Trophoblast cell (in vitro differentiated cells and primary cell): Measurements from ENCODE around the gene GSG1.

ENCODE experiments used
- DNase-seq, 2 donors: peaks; one replicate each; pipeline ENCODE4 v3.0.0-alpha.2; 2016
- H2AFZ ChIP-seq: 2 replicates; pipeline ENCODE4 v1.6.1; 2013; ENCODE audit warnings: low read length, moderate library complexity, mild to moderate bottlenecking; ENCODE audit not compliant: insufficient read depth, poor library complexity
- H2AK5ac ChIP-seq: 2 replicates; pipeline ENCODE4 v1.6.1; 2013; ENCODE audit warnings: mild to moderate bottlenecking, low read length
- H2BK120ac ChIP-seq: 2 replicates; pipeline ENCODE4 v1.6.1; 2013; ENCODE audit warnings: low read length, mild to moderate bottlenecking, moderate library complexity; ENCODE audit not compliant: insufficient read depth, poor library complexity
- H2BK12ac ChIP-seq: 2 replicates; pipeline ENCODE4 v1.6.1; 2013; ENCODE audit warnings: mild to moderate bottlenecking, low read length, moderate library complexity
- H2BK5ac ChIP-seq: 2 replicates; pipeline ENCODE4 v1.6.1; 2013; ENCODE audit warnings: low read length, low read depth, moderate library complexity, mild to moderate bottlenecking; ENCODE audit not compliant: poor library complexity
- H3K14ac ChIP-seq: 2 replicates; pipeline ENCODE4 v1.6.1; 2013; ENCODE audit warnings: mild to moderate bottlenecking, low read length
- H3K18ac ChIP-seq: 2 replicates; pipeline ENCODE4 v1.6.1; 2013; ENCODE audit warnings: mild to moderate bottlenecking, low read length
- H3K23ac ChIP-seq: 2 replicates; pipeline ENCODE4 v1.6.1; 2013; ENCODE audit warnings: low read length
- H3K27ac ChIP-seq: 2 replicates; pipeline ENCODE4 v1.5.1; 2013; ENCODE audit warnings: low read depth, mild to moderate bottlenecking, inconsistent platforms, low read length, moderate library complexity
- H3K27me3 ChIP-seq: 2 replicates; pipeline ENCODE4 v1.6.1; 2013; ENCODE audit warnings: inconsistent platforms, mild to moderate bottlenecking, low read length, moderate library complexity; ENCODE audit not compliant: insufficient read depth
- H3K36me3 ChIP-seq, 2 experiments: 1 replicate in 1 of 2; 2 replicates in 1 of 2; pipeline ENCODE4 v1.6.1; 2013; ENCODE audit warnings: low read length in 2 of 2, mild to moderate bottlenecking in 2 of 2, moderate library complexity in 1 of 2; ENCODE audit not compliant: insufficient read depth in 2 of 2, control insufficient read depth in 1 of 2
- H3K4ac ChIP-seq: 2 replicates; pipeline ENCODE4 v1.6.1; 2013; ENCODE audit warnings: low read depth, mild to moderate bottlenecking, low read length, moderate library complexity
- H3K4me1 ChIP-seq, 2 experiments: 1 replicate in 1 of 2; 2 replicates in 1 of 2; pipeline ENCODE4 v1.6.1; 2013; ENCODE audit warnings: low read length in 2 of 2, mild to moderate bottlenecking in 2 of 2, moderate library complexity in 1 of 2; ENCODE audit not compliant: insufficient read depth in 2 of 2, control insufficient read depth in 1 of 2
- H3K4me2 ChIP-seq: 2 replicates; pipeline ENCODE4 v1.6.1; 2013; ENCODE audit warnings: inconsistent platforms, mild to moderate bottlenecking, low read length, moderate library complexity
- H3K4me3 ChIP-seq: 2 replicates; pipeline ENCODE4 v1.5.1; 2013; ENCODE audit warnings: mild to moderate bottlenecking, low read depth, low read length, inconsistent platforms
- H3K79me1 ChIP-seq: one replicate; pipeline ENCODE4 v1.6.1; 2013; ENCODE audit warnings: low read length
- H3K79me2 ChIP-seq: 2 replicates; pipeline ENCODE4 v1.6.1; 2013; ENCODE audit warnings: low read length, mild to moderate bottlenecking; ENCODE audit not compliant: control insufficient read depth, insufficient read depth, poor library complexity
- H3K9ac ChIP-seq: 2 replicates; pipeline ENCODE4 v1.6.1; 2013; ENCODE audit warnings: mild to moderate bottlenecking, low read length
- H3K9me3 ChIP-seq: 2 replicates; pipeline ENCODE4 v1.6.1; 2013; ENCODE audit warnings: low read depth, mild to moderate bottlenecking, control low read depth, inconsistent platforms, low read length; ENCODE audit not compliant: insufficient read depth
- H4K12ac ChIP-seq: 2 replicates; pipeline ENCODE4 v1.6.1; 2013; ENCODE audit warnings: low read depth, mild to moderate bottlenecking, low read length, moderate library complexity
- H4K8ac ChIP-seq: 2 replicates; pipeline ENCODE4 v1.6.1; 2013; ENCODE audit warnings: low read depth, mild to moderate bottlenecking, low read length, moderate library complexity
- H4K91ac ChIP-seq: one replicate; pipeline ENCODE4 v1.6.1; 2013; ENCODE audit warnings: low read depth, mild to moderate bottlenecking, low read length, moderate library complexity
- WGBS: extraction: QIAGEN DNeasy Blood & Tissue Kit; methylation state at CpG from one replicate; pipeline ENCODE4 v1.1.7; 2013; ENCODE audit warnings: missing lambda C conversion rate; ENCODE audit not compliant: insufficient read length, insufficient coverage; ENCODE audit errors: extremely low coverage; 5-methylcytosine and 5-hydroxymethylcytosine counted together

GSG1 gene

DNA sequence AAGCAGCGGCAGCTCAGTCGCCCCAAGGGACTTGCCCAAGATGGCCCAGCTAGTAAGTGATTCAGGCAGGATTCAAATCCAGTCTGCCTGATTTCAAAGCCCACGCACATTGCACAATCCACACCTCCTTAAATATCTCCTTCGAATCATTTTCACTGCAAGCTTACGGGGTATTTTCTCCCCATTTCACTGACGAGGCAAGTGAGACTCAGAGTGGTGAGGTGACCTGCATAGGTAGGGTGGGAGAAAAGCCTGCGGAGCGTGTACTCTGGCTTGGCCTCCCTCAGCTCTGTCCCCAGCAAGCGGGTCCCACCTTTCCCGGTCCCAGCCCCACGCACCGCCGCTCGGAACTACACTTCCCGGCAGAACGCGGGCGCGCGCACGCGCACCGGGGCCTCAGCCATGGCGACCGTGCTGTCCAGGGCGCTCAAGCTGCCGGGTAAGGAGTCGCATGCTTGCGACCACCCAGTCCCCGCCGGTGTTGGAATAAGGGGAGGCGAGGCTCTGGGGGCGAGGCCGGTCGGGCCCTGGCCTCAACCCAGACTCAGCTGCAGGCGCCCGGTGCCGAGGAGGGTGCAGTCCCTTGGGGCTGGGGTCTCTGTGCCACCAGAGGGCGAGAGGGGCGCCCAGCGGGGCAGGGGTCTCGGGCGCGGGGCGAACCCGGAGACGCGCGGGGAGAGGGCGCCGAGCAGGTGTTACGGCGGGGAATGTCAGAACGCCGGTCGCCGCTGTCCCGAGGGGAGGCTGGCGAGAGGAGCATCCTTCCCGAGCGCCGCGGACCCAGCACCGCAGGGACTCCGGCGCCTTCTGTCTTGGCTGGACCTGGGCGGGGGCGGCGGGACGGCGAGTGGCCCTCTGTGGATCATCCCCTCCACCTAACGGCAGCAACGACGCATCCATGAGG is 59.2 kb downstream of the GSG1 start, which contains the start of gene FAM234B:
Gene FAM234B, plus strand, starts transcription at position 380 of the 904 bp plus-strand sequence. Its CDS starts 23 bp downstream, at position 403.
- peak within 1 kb of the TSS; percentile 90 for H3K4me3 ChIP-seq
- H3K27me3 ChIP-seq, result no peaks in the 10 kb centered on the region
- peak within 1 kb of the TSS; percentile 25 for H2BK5ac ChIP-seq
- no peak within 1 kb of the TSS for H2BK12ac ChIP-seq
- no peak within 1 kb of the TSS for H3K23ac ChIP-seq
- no peak within 1 kb of the TSS for H3K27ac ChIP-seq
- no peak within 1 kb of the TSS for H2AK5ac ChIP-seq
- no peaks in the 10 kb centered on the region for H3K9me3 ChIP-seq
- H3K14ac ChIP-seq, result peak within 1 kb of the TSS; percentile 28
- H3K79me1 ChIP-seq, result no peaks in the 10 kb centered on the region
- peak within 1 kb of the TSS; percentile 55 for H3K18ac ChIP-seq
- peaks cover 3 to 4% of the 10 kb centered on the region in 2 experiments for H3K4me1 ChIP-seq
- no peak within 1 kb of the TSS for H2BK120ac ChIP-seq
- peak within 1 kb of the TSS; percentile 55 for H3K4me2 ChIP-seq
- no peak within 1 kb of the TSS for H3K4ac ChIP-seq
- H4K91ac ChIP-seq, result no peak within 1 kb of the TSS
- H3K79me2 ChIP-seq, result peaks cover 2% of the 10 kb centered on the region
- H4K8ac ChIP-seq, result peak within 1 kb of the TSS; percentile 68
- WGBS, result no CpG with 5 or more reads among the region's 74 CpGs
- H3K36me3 ChIP-seq, result no peaks in the 10 kb centered on the region
- peak within 1 kb of the TSS; percentile 87 for H2AFZ ChIP-seq
- peak within 1 kb of the TSS; percentile 56 for H3K9ac ChIP-seq
- peak within 1 kb of the TSS; percentile 49 for H4K12ac ChIP-seq
- DNase-seq, result peak; percentile 35 to 72

DNA sequence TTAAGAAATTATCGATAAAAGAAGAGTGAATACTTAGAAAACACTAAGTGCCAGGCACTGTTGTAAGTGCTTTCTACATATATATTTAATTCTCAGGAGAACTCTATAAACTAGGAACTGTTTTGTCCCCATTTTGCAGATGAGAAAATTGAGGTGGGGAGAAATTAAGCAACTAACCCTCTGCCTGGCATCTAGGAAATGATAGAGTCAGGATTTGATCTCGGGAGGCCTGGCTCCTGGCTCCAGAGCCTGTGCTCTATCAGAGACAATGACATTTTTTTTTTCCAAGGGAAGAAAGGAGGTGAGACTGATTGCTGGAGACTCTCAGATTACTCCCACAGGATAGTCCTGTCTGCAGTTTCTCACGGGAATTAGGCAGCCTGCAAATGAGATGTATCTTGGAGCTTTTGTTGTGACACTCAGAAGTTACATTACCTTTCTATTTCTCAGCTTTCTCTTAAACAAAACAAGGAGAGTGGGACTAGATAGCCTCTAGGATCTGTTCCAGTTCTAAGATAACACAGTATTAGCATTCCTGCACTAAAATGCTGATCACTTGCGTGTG is 60.7 kb downstream of the GSG1 start:
- H2BK5ac ChIP-seq, result no peak overlapping the region
- H4K91ac ChIP-seq, result no peak overlapping the region
- H3K4me3 ChIP-seq, result no peak overlapping the region
- H3K27me3 ChIP-seq, result no peaks in the 10 kb centered on the region
- DNase-seq, result peak in 1 of 2 donors; percentile 18
- no peak overlapping the region for H4K12ac ChIP-seq
- peaks cover 3 to 4% of the 10 kb centered on the region in 2 experiments for H3K4me1 ChIP-seq
- no peak overlapping the region for H3K27ac ChIP-seq
- WGBS, result no CpG with 5 or more reads among the region's 4 CpGs
- H3K4me2 ChIP-seq, result no peak overlapping the region
- no peak overlapping the region for H3K9ac ChIP-seq
- H3K79me1 ChIP-seq, result no peaks in the 10 kb centered on the region
- H3K14ac ChIP-seq, result no peak overlapping the region
- no peak overlapping the region for H3K18ac ChIP-seq
- no peak overlapping the region for H2AFZ ChIP-seq
- H3K9me3 ChIP-seq, result no peaks in the 10 kb centered on the region
- no peak overlapping the region for H2BK12ac ChIP-seq
- no peak overlapping the region for H3K4ac ChIP-seq
- no peak overlapping the region for H2AK5ac ChIP-seq
- no peaks in the 10 kb centered on the region for H3K36me3 ChIP-seq
- H3K79me2 ChIP-seq, result peaks cover 2% of the 10 kb centered on the region
- no peak overlapping the region for H3K23ac ChIP-seq
- H4K8ac ChIP-seq, result no peak overlapping the region
- H2BK120ac ChIP-seq, result no peak overlapping the region

DNA sequence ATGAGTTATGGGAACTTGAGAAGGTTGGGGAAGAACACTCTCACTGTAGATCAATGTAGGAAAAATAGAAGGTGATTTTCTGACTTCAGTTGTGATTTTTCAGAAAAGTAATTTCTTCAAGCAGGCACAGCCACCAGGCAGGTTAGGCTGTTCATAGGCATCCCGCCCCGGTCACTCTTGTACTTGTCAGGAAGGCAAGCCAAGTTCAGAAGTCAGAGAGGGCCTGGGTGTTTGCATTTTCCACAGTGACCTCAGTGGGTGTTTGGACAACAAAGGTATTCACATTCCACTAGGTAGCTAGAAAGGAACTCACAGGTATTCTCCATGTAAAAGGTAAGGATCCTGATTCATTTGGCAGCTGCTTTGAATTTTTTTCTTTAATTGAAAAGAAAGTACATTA is 62.2 kb downstream of the GSG1 start:
- no CpG with 5 or more reads among the region's 2 CpGs for WGBS
- Histone ChIP-seq H3K79me1 (no peaks in the 10 kb centered on the region), H2AFZ (no peak overlapping the region), H3K18ac (no peak overlapping the region), H3K4ac (no peak overlapping the region), H3K27ac (no peak overlapping the region), H4K8ac (no peak overlapping the region), H2BK5ac (no peak overlapping the region), H3K14ac (no peak overlapping the region), H3K9me3 (no peaks in the 10 kb centered on the region), H3K36me3 (no peaks in the 10 kb centered on the region), H3K79me2 (peaks cover 2% of the 10 kb centered on the region), H2AK5ac (no peak overlapping the region), H3K4me1 (peaks cover 3 to 4% of the 10 kb centered on the region in 2 experiments), H2BK12ac (no peak overlapping the region), H4K91ac (no peak overlapping the region), H3K4me3 (no peak overlapping the region), H3K4me2 (no peak overlapping the region), H3K9ac (no peak overlapping the region), H3K27me3 (no peaks in the 10 kb centered on the region), H2BK120ac (no peak overlapping the region), H3K23ac (no peak overlapping the region), H4K12ac (no peak overlapping the region)
- DNase-seq, result no peak

- Histone ChIP-seq H2BK5ac (no peak overlapping the region), H3K36me3 (no peaks in the 10 kb centered on the region), H3K9ac (no peak overlapping the region), H2AK5ac (no peak overlapping the region), H3K4me1 (peaks cover 0 to 4% of the 10 kb centered on the region in 2 experiments), H3K14ac (no peak overlapping the region), H4K91ac (no peak overlapping the region), H2AFZ (no peak overlapping the region), H3K9me3 (no peaks in the 10 kb centered on the region), H3K4me3 (no peak overlapping the region), H4K12ac (no peak overlapping the region), H2BK120ac (no peak overlapping the region), H4K8ac (no peak overlapping the region), H3K27me3 (no peaks in the 10 kb centered on the region), H3K79me1 (no peaks in the 10 kb centered on the region), H3K4me2 (no peak overlapping the region), H3K23ac (no peak overlapping the region), H3K4ac (no peak overlapping the region), H3K18ac (no peak overlapping the region), H3K27ac (no peak overlapping the region), H2BK12ac (no peak overlapping the region), H3K79me2 (peaks cover 2% of the 10 kb centered on the region)
- WGBS, result no CpG with 5 or more reads among the region's 5 CpGs
- DNase-seq, result no peak
These were observed 64.0 kb downstream of the GSG1 start for GRCh38 chr12:13039328-13039956.
